Transverse colon (tissue), 4 donors: ENCODE measurements around the gene MAPK1IP1L. TPM values are rescaled to one million over a fixed set of nuclear protein-coding genes. Genes with fewer than 3 reads are reported as not detected.
"Not testable (repeated sequence)": the region's sequence is repeated elsewhere in the genome, so short reads cannot be mapped to it uniquely, and the experiment has no call there.

Experiments
- DNase-seq: peaks from one replicate; pipeline ENCODE4 v3.0.0-alpha.2; 2019
- H3K27ac ChIP-seq, 4 donors: fragments of 200-600 bp; sonication (generic); 2 replicates each; pipeline ENCODE4 v1.5.1; 2016 to 2018; ENCODE audit warnings: inconsistent platforms in 4 of 4
- H3K27me3 ChIP-seq: fragments of 200-600 bp; sonication (generic); 2 replicates; pipeline ENCODE4 v1.5.1; 2017; ENCODE audit warnings: inconsistent platforms
- H3K36me3 ChIP-seq, 4 donors: fragments of 200-600 bp; sonication (generic); 2 replicates each; pipeline ENCODE4 v1.5.1; 2017 to 2019; ENCODE audit warnings: inconsistent platforms in 4 of 4
- H3K4me1 ChIP-seq, 4 donors: fragments of 200-600 bp; sonication (generic); 2 replicates each; pipeline ENCODE4 v1.5.1; 2017 to 2020; ENCODE audit warnings: inconsistent platforms in 4 of 4
- H3K4me3 ChIP-seq, 4 donors: fragments of 200-600 bp; sonication (generic); 1 replicate in 1 of 4; 2 replicates in 3 of 4; pipeline versions ENCODE4 v1.5.1 to v1.6.1; 2017 to 2019; ENCODE audit warnings: inconsistent platforms in 4 of 4
- H3K9me3 ChIP-seq, 2 donors: fragments of 200-600 bp; sonication (generic); 2 replicates each; pipeline ENCODE4 v1.5.1; 2017 to 2019; ENCODE audit warnings: inconsistent platforms in 2 of 2
- EP300 ChIP-seq: sonication (generic); formaldehyde crosslinking; IDR thresholded peaks from one replicate; pipeline ENCODE4 v1.6.1; 2017; ENCODE audit warnings: antibody characterized with exemption, low read depth
- POLR2A ChIP-seq: fragments of 450-650 bp; IDR thresholded peaks from one replicate; pipeline ENCODE4 v1.6.1; 2016; ENCODE audit warnings: antibody characterized with exemption, mild to moderate bottlenecking, moderate library complexity
- POLR2AphosphoS5 ChIP-seq, 3 donors: sonication (generic); formaldehyde crosslinking; IDR thresholded peaks; one replicate each; pipeline ENCODE4 v1.6.1; 2016; ENCODE audit warnings: antibody characterized with exemption in 3 of 3
- WGBS, 2 donors: methylation state at CpG; one replicate each; pipeline ENCODE4 v1.1.5; 2018; ENCODE audit warnings: low coverage in 1 of 2; 5-methylcytosine and 5-hydroxymethylcytosine counted together
- in situ Hi-C, 4 donors: fragments of 200-750 bp; cut with MboI; loops; one replicate each; pipeline versions ENCODE4 v1.15.0 to v1.15.1; 2017; ENCODE audit warnings: low sequenced_read_pairs in 3 of 4, low pct_ligation_motif_present in 1 of 4, low pct_unique_long_range_greater_than_20kb in 1 of 4
- intact Hi-C: fragments of 100-400 bp; cut with DNase I; formaldehyde crosslinking; loops from one replicate; pipeline ENCODE4 v1.15.1; 2023; ENCODE audit warnings: low total_unique reads
- total RNA-seq, 4 donors: library from RNA; depleted of rRNA; stranded (reverse); fragments of >200 nt; gene quantifications; one replicate each; pipeline ENCODE4 v1.1.0, GENCODE V29; 2016
- TF ChIP-seq, protein P1 (sequence below), 5 experiments: fragments of 200-600 bp in 3 of 5; fragments of 450-650 bp in 2 of 5; sonication (generic) in 3 of 5; IDR thresholded peaks; 1 replicate in 2 of 5; 2 replicates in 3 of 5; pipeline ENCODE4 v1.5.1; 2016 to 2017; ENCODE audit warnings: antibody characterized with exemption in 5 of 5, inconsistent platforms in 3 of 5, mild to moderate bottlenecking in 2 of 5, moderate library complexity in 1 of 5

Gene MAPK1IP1L
- total RNA-seq = 10 to 100 TPM; 50.2 to 96.9 (median 57.6) TPM

DNA sequence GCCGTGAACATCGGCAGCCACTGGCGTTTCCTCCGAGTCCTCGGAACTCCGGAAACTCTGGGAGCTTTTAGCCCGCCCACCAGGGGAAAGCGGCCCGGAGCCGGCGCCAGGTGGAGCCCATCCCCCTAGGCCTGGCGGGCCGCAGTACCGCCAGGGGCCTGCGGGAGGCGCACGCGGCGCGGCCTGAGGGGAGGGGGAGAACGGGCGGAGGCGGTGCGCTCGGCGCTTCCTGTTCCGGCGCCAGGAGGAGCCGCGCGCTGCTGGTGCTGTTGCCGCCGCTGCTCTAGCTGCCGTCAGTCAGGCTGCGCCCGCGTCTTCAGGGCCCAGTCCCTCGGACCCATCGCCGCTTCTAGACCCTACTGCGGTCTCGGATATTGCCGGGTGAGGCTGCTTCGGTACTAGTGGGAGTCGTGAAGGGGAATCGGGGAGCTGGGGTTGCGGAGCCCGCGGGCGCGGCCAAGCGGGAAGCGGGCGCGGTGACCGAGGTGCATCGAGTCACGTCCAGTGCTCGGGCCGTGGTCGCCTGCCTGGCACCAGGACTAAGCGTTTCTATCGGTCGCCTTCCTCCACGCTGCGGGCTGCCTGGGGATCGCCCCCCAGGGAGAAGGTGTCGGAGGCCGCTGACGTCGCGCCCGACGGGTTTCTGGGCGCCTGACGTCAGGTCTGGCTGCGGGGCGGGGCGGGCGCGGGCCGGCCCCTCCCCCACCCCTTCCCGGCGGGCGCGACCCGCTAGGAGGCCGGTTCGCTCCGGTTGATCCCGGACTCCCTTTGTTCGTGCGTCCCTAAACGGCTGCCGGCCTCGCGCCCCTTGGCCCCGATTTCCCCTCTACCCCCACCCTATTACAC, at the start of gene MAPK1IP1L:
MAPK1IP1L (plus strand) TSS at position 225 of the 846 bp plus-strand sequence. CDS start 10,037 bp downstream, outside the sequence.
- WGBS, 2 donors = 1% methylated on average over 70 of the region's 98 CpGs; no CpG with 5 or more reads in 1 of the 2 donors
- TF ChIP-seq, protein P1, sequence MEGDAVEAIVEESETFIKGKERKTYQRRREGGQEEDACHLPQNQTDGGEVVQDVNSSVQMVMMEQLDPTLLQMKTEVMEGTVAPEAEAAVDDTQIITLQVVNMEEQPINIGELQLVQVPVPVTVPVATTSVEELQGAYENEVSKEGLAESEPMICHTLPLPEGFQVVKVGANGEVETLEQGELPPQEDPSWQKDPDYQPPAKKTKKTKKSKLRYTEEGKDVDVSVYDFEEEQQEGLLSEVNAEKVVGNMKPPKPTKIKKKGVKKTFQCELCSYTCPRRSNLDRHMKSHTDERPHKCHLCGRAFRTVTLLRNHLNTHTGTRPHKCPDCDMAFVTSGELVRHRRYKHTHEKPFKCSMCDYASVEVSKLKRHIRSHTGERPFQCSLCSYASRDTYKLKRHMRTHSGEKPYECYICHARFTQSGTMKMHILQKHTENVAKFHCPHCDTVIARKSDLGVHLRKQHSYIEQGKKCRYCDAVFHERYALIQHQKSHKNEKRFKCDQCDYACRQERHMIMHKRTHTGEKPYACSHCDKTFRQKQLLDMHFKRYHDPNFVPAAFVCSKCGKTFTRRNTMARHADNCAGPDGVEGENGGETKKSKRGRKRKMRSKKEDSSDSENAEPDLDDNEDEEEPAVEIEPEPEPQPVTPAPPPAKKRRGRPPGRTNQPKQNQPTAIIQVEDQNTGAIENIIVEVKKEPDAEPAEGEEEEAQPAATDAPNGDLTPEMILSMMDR (IDR thresholded peaks at IDR 0.05) = peak; percentile 98 to 100 (median 100)
- TF ChIP-seq POLR2AphosphoS5 (IDR thresholded peaks at IDR 0.05) (peak; percentile 92 to 99 (median 99)), POLR2A (peak; percentile 99), EP300 (peak; percentile 38)
- H3K4me1 ChIP-seq = peaks cover 9 to 46% (median 23%) of the 10 kb centered on the region in 4 donors
- H3K9me3 ChIP-seq = no peaks in the 10 kb centered on the region
- H3K36me3 ChIP-seq = no peaks in the 10 kb centered on the region
- intact Hi-C loops = no loop called here
- DNase-seq = peak; percentile 93
- in situ Hi-C loops = no loop called here
- peak within 1 kb of the TSS; percentile 97 to 100 (median 100) for H3K27ac ChIP-seq
- H3K27me3 ChIP-seq = no peaks in the 10 kb centered on the region
- H3K4me3 ChIP-seq = peak within 1 kb of the TSS; percentile 75 to 98 (median 86)

DNA sequence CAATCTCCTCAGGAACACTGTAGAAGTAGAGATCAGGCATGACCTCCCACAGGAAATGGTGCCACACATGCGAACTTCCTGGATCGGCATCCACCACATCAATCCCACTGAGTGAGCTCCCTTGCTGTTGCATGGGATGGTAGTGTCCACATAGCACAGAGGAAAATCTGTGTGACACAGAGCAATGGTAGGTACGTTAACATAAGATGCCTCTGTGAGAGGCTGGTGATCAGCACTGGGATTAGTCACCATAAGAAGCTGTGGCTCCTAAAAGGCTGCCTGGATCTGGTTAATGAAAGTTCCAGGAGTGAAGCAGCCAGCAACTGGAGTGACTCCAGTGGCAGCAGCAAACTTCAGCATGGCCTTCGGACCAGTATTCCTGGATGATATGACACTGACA, 46.4 kb upstream of the MAPK1IP1L start:
- DNase-seq = no peak
- no peaks in the 10 kb centered on the region for H3K4me1 ChIP-seq
- no peaks in the 10 kb centered on the region for H3K27me3 ChIP-seq
- H3K36me3 ChIP-seq = no peaks in the 10 kb centered on the region
- H3K9me3 ChIP-seq = no peaks in the 10 kb centered on the region
- WGBS, 2 donors = 92% methylated on average over 4 of the region's 4 CpGs; no CpG with 5 or more reads in 1 of the 2 donors
- intact Hi-C loops = no loop called here
- in situ Hi-C loops = no loop called here
- H3K27ac ChIP-seq = no peak overlapping the region
- H3K4me3 ChIP-seq = no peak overlapping the region
- TF ChIP-seq POLR2A (no peak), EP300 (no peak), POLR2AphosphoS5 (IDR thresholded peaks at IDR 0.05) (no peak)
- TF ChIP-seq, protein P1 (IDR thresholded peaks at IDR 0.05) = no peak

DNA sequence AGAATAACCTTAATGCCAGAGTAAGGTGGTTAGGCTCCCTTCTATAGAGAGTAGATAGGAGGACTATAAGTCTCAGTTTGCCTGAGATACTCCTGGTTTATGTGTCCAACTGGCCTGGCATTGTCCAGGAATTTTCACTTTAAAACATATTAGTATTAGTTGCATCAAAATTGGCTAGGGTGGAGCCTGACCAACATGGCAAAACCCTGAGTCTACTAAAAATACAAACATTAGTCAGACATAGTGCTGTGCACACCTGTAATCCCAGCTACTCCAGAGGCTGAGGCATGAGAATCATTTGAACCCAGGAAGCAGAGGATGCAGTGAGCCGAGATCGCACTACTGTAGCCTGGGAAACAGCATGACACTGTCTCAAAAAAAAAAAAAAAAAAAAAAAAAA, 36.4 kb upstream of the MAPK1IP1L start:
- WGBS, 2 donors = 87 to 100% methylated on average over 1 to 2 of the region's 2 CpGs

GRCh38 chr14:55019968-55020554, 31.4 kb upstream of the MAPK1IP1L start:
- Histone ChIP-seq H3K36me3 (no peaks in the 10 kb centered on the region), H3K4me3 (no peak overlapping the region), H3K9me3 (no peaks in the 10 kb centered on the region), H3K27me3 (no peaks in the 10 kb centered on the region), H3K27ac (no peak overlapping the region), H3K4me1 (no peaks in the 10 kb centered on the region)
- in situ Hi-C loops = no loop called here
- intact Hi-C loops = no loop called here
- no peak for DNase-seq
- 96 to 100% methylated on average over 2 of the region's 2 CpGs for WGBS, 2 donors
- no peak for TF ChIP-seq POLR2A
- TF ChIP-seq EP300 = no peak
- TF ChIP-seq, protein P1 (IDR thresholded peaks at IDR 0.05) = no peak
- no peak for TF ChIP-seq POLR2AphosphoS5 (IDR thresholded peaks at IDR 0.05)

More for the DNA sequence above, 36.4 kb upstream of the MAPK1IP1L start:
- Histone ChIP-seq H3K27ac (no peak overlapping the region), H3K27me3 (no peaks in the 10 kb centered on the region), H3K9me3 (no peaks in the 10 kb centered on the region), H3K4me1 (no peaks in the 10 kb centered on the region), H3K36me3 (no peaks in the 10 kb centered on the region), H3K4me3 (no peak overlapping the region)
- no peak for TF ChIP-seq POLR2A
- TF ChIP-seq EP300 = no peak
- DNase-seq = no peak
- in situ Hi-C loops = no loop called here
- intact Hi-C loops = no loop called here

GRCh38 chr14:55024365-55024764, 27.1 kb upstream of the MAPK1IP1L start:
- intact Hi-C loops, H3K4me3 ChIP-seq, H3K27ac ChIP-seq, in situ Hi-C loops, H3K36me3 ChIP-seq, DNase-seq, H3K27me3 ChIP-seq, H3K9me3 ChIP-seq: not testable (repeated sequence)
- peaks cover 15 to 27% (median 23%) of the 10 kb centered on the region in 4 donors for H3K4me1 ChIP-seq
- 65 to 67% methylated on average over 2 to 4 of the region's 5 CpGs for WGBS, 2 donors
